Gastroesophageal sphincter (tissue), 4 donors: Measurements from ENCODE around the gene CBX8. TPM values are rescaled to one million over a fixed set of nuclear protein-coding genes. Genes with fewer than 3 reads are reported as not detected.

Source experiments
- ATAC-seq: fragments of 150-250 bp; one replicate; pipeline ENCODE4 v1.9.1; 2016; ENCODE audit warnings: mild to moderate bottlenecking, moderate library complexity
- H3K27ac ChIP-seq, 4 donors: fragments of 200-600 bp; sonication (generic) in 3 of 4; 1 replicate in 3 of 4; 2 replicates in 1 of 4; pipeline ENCODE4 v1.5.1; 2016 to 2019
- H3K27me3 ChIP-seq: fragments of 200-600 bp; sonication (generic); one replicate; pipeline ENCODE4 v1.5.1; 2019
- H3K36me3 ChIP-seq, 2 donors: fragments of 200-600 bp; sonication (generic); one replicate each; pipeline ENCODE4 v1.5.1; 2019; ENCODE audit warnings: control low read depth in 1 of 2
- H3K4me1 ChIP-seq, 3 donors: fragments of 200-600 bp; sonication (generic); 1 replicate in 2 of 3; 2 replicates in 1 of 3; pipeline ENCODE4 v1.5.1; 2016 to 2019; ENCODE audit warnings: control low read depth in 2 of 3
- H3K4me3 ChIP-seq, 2 donors: fragments of 200-600 bp; sonication (generic); one replicate each; pipeline ENCODE4 v1.5.1; 2019; ENCODE audit warnings: mild to moderate bottlenecking in 1 of 2, moderate library complexity in 1 of 2
- H3K9me3 ChIP-seq, 3 donors: fragments of 200-600 bp; sonication (generic); one replicate each; pipeline ENCODE4 v1.5.1; 2017 to 2019; ENCODE audit warnings: control low read depth in 2 of 3
- CTCF ChIP-seq, 4 experiments: fragments of 200-600 bp in 2 of 4; fragments of 450-650 bp in 2 of 4; sonication (generic) in 1 of 4; IDR thresholded peaks; one replicate each; pipeline ENCODE4 v1.5.1; 2017 to 2019; ENCODE audit warnings: antibody characterized with exemption in 4 of 4, mild to moderate bottlenecking in 2 of 4, moderate library complexity in 2 of 4
- EP300 ChIP-seq: sonication (generic); formaldehyde crosslinking; IDR thresholded peaks from one replicate; pipeline ENCODE4 v1.6.1; 2017; ENCODE audit warnings: antibody characterized with exemption, mild to moderate bottlenecking
- POLR2A ChIP-seq, 2 donors: fragments of 450-650 bp; IDR thresholded peaks; one replicate each; pipeline ENCODE4 v1.6.1; 2017; ENCODE audit warnings: antibody characterized with exemption in 2 of 2, mild to moderate bottlenecking in 2 of 2, moderate library complexity in 1 of 2
- POLR2AphosphoS5 ChIP-seq: sonication (generic); formaldehyde crosslinking; IDR thresholded peaks from one replicate; pipeline ENCODE4 v1.6.1; 2017; ENCODE audit warnings: antibody characterized with exemption
- WGBS, 2 donors: methylation state at CpG; one replicate each; pipeline ENCODE4 v1.1.5; 2018; ENCODE audit warnings: low coverage in 1 of 2; 5-methylcytosine and 5-hydroxymethylcytosine counted together
- total RNA-seq, 4 donors: library from RNA; depleted of rRNA; stranded (reverse); fragments of >200 nt; gene quantifications; one replicate each; pipeline ENCODE4 v1.1.0, GENCODE V29; 2016

The CBX8 gene
- total RNA-seq, 4 donors from 2014 or later, result 0.40 to 10.6 (median 3.9) TPM

GRCh38 chr17:79781012-79781650 lies 15.7 kb downstream of the CBX8 start:
- H3K4me1 ChIP-seq, result peaks cover 0 to 23% (median 3%) of the 10 kb centered on the region in 3 donors
- no peak overlapping the region for H3K4me3 ChIP-seq
- 50 to 92% methylated on average over 2 of the region's 12 CpGs for WGBS, 2 donors
- H3K27ac ChIP-seq, result no peak overlapping the region
- peaks cover 0 to 11% of the 10 kb centered on the region in 2 donors for H3K36me3 ChIP-seq
- TF ChIP-seq CTCF (IDR thresholded peaks at IDR 0.05) (no peak), POLR2A (IDR thresholded peaks at IDR 0.05) (no peak), POLR2AphosphoS5 (no peak), EP300 (no peak)
- no peak for ATAC-seq
- H3K9me3 ChIP-seq, result no peaks in the 10 kb centered on the region
- H3K27me3 ChIP-seq, result peaks cover 96% of the 10 kb centered on the region

GRCh38 chr17:79779661-79780365 lies 17.1 kb downstream of the CBX8 start:
- peaks cover 0 to 11% of the 10 kb centered on the region in 2 donors for H3K36me3 ChIP-seq
- TF ChIP-seq POLR2A (IDR thresholded peaks at IDR 0.05) (no peak), POLR2AphosphoS5 (no peak), EP300 (no peak), CTCF (IDR thresholded peaks at IDR 0.05) (no peak)
- no peak overlapping the region for H3K4me3 ChIP-seq
- ATAC-seq, result no peak
- no peaks in the 10 kb centered on the region for H3K9me3 ChIP-seq
- H3K27ac ChIP-seq, result no peak overlapping the region
- 93 to 95% methylated on average over 4 to 8 of the region's 10 CpGs for WGBS, 2 donors
- peaks cover 0 to 23% (median 3%) of the 10 kb centered on the region in 3 donors for H3K4me1 ChIP-seq
- peaks cover 96% of the 10 kb centered on the region for H3K27me3 ChIP-seq

GRCh38 chr17:79779084-79779529 lies 17.8 kb downstream of the CBX8 start:
- no peaks in the 10 kb centered on the region for H3K9me3 ChIP-seq
- no peak for ATAC-seq
- no peak overlapping the region for H3K27ac ChIP-seq
- TF ChIP-seq POLR2A (IDR thresholded peaks at IDR 0.05) (no peak), CTCF (IDR thresholded peaks at IDR 0.05) (no peak), POLR2AphosphoS5 (no peak), EP300 (no peak)
- WGBS, 2 donors, result 29% methylated on average over 3 of the region's 17 CpGs; no CpG with 5 or more reads in 1 of the 2 donors
- H3K4me3 ChIP-seq, result peak overlapping the region in 1 of 2 donors; percentile 64
- H3K4me1 ChIP-seq, result peaks cover 0 to 23% (median 3%) of the 10 kb centered on the region in 3 donors
- peaks cover 96% of the 10 kb centered on the region for H3K27me3 ChIP-seq
- H3K36me3 ChIP-seq, result peaks cover 0 to 4% of the 10 kb centered on the region in 2 donors

GRCh38 chr17:79778504-79779083 lies 18.3 kb downstream of the CBX8 start:
- TF ChIP-seq CTCF (IDR thresholded peaks at IDR 0.05) (no peak), POLR2AphosphoS5 (no peak), POLR2A (IDR thresholded peaks at IDR 0.05) (no peak), EP300 (no peak)
- Histone ChIP-seq H3K9me3 (no peaks in the 10 kb centered on the region), H3K36me3 (no peaks in the 10 kb centered on the region), H3K4me3 (peak overlapping the region; percentile 50 to 64), H3K4me1 (peaks cover 0 to 23% (median 3%) of the 10 kb centered on the region in 3 donors), H3K27me3 (peaks cover 96% of the 10 kb centered on the region), H3K27ac (peak overlapping the region in 1 of 4 donors; percentile 61)
- 2 to 4% methylated on average over 12 of the region's 49 CpGs for WGBS, 2 donors
- ATAC-seq, result no peak
